ENCODE data around the gene DCPS. TPM values are rescaled to one million over a fixed set of nuclear protein-coding genes. Genes with fewer than 3 reads are reported as not detected.
"Not testable (repeated sequence)": the region's sequence is repeated elsewhere in the genome, so short reads cannot be mapped to it uniquely, and the experiment has no call there.

Gene DCPS
- total RNA-seq, 1 donor, result 6.2 TPM

GRCh38 chr11:126340960-126341606, 37.2 kb downstream of the DCPS start:
- H3K4me1 ChIP-seq (ENCODE audit: insufficient read depth, low read length), result peaks cover 37% of the 10 kb centered on the region
- no peaks in the 10 kb centered on the region for H3K27me3 ChIP-seq (ENCODE audit: insufficient read depth, low read length)
- H3K9me3 ChIP-seq (ENCODE audit: low read depth, low read length), result no peaks in the 10 kb centered on the region
- H3K4me3 ChIP-seq (ENCODE audit: low read length), result no peak overlapping the region

GRCh38 chr11:126341760-126342161, 37.9 kb downstream of the DCPS start:
- H3K4me1 ChIP-seq (ENCODE audit: insufficient read depth, low read length), result peaks cover 37% of the 10 kb centered on the region
- no peak overlapping the region for H3K4me3 ChIP-seq (ENCODE audit: low read length)

GRCh38 chr11:126343051-126343450, 39.2 kb downstream of the DCPS start:
- Histone ChIP-seq H3K9me3 (ENCODE audit: low read depth, low read length) (no peaks in the 10 kb centered on the region), H3K27me3 (ENCODE audit: insufficient read depth, low read length) (no peaks in the 10 kb centered on the region), H3K4me3 (ENCODE audit: low read length) (no peak overlapping the region), H3K4me1 (ENCODE audit: insufficient read depth, low read length) (peaks cover 33% of the 10 kb centered on the region)

More at GRCh38 chr11:126341760-126342161, 37.9 kb downstream of the DCPS start:
- Histone ChIP-seq H3K27me3 (ENCODE audit: insufficient read depth, low read length) (no peaks in the 10 kb centered on the region), H3K9me3 (ENCODE audit: low read depth, low read length) (no peaks in the 10 kb centered on the region)

GRCh38 chr11:126344141-126345080, 40.6 kb downstream of the DCPS start:
- Histone ChIP-seq H3K4me3 (ENCODE audit: low read length) (no peak overlapping the region), H3K9me3 (ENCODE audit: low read depth, low read length) (no peaks in the 10 kb centered on the region), H3K27me3 (ENCODE audit: insufficient read depth, low read length) (no peaks in the 10 kb centered on the region), H3K4me1 (ENCODE audit: insufficient read depth, low read length) (peaks cover 33% of the 10 kb centered on the region)

- H3K27me3 ChIP-seq (ENCODE audit: insufficient read depth, low read length), result no peaks in the 10 kb centered on the region
These were observed 41.4 kb downstream of the DCPS start for GRCh38 chr11:126345283-126345682.

GRCh38 chr11:126345759-126346585, 42.1 kb downstream of the DCPS start:
- H3K4me3 ChIP-seq (ENCODE audit: low read length), result no peak overlapping the region
- H3K4me1 ChIP-seq (ENCODE audit: insufficient read depth, low read length), result peaks cover 41% of the 10 kb centered on the region
- H3K27me3 ChIP-seq (ENCODE audit: insufficient read depth, low read length), result no peaks in the 10 kb centered on the region
- H3K9me3 ChIP-seq (ENCODE audit: low read depth, low read length), result no peaks in the 10 kb centered on the region

More at GRCh38 chr11:126345283-126345682, 41.4 kb downstream of the DCPS start:
- Histone ChIP-seq H3K4me3 (ENCODE audit: low read length) (no peak overlapping the region), H3K9me3 (ENCODE audit: low read depth, low read length) (no peaks in the 10 kb centered on the region), H3K4me1 (ENCODE audit: insufficient read depth, low read length) (peaks cover 34% of the 10 kb centered on the region)

- Histone ChIP-seq H3K4me3 (ENCODE audit: low read length) (no peak overlapping the region), H3K27me3 (ENCODE audit: insufficient read depth, low read length) (no peaks in the 10 kb centered on the region), H3K4me1 (ENCODE audit: insufficient read depth, low read length) (peaks cover 46% of the 10 kb centered on the region), H3K9me3 (ENCODE audit: low read depth, low read length) (no peaks in the 10 kb centered on the region)
These were observed 42.7 kb downstream of the DCPS start for GRCh38 chr11:126346586-126346940.

GRCh38 chr11:126346946-126347345, 43.1 kb downstream of the DCPS start:
- H3K9me3 ChIP-seq (ENCODE audit: low read depth, low read length); H3K27me3 ChIP-seq (ENCODE audit: insufficient read depth, low read length); H3K4me3 ChIP-seq (ENCODE audit: low read length): not testable (repeated sequence)
- peaks cover 46% of the 10 kb centered on the region for H3K4me1 ChIP-seq (ENCODE audit: insufficient read depth, low read length)

- no peaks in the 10 kb centered on the region for H3K27me3 ChIP-seq (ENCODE audit: insufficient read depth, low read length)
- peaks cover 53% of the 10 kb centered on the region for H3K4me1 ChIP-seq (ENCODE audit: insufficient read depth, low read length)
- no peaks in the 10 kb centered on the region for H3K9me3 ChIP-seq (ENCODE audit: low read depth, low read length)
- no peak overlapping the region for H3K4me3 ChIP-seq (ENCODE audit: low read length)
These were observed 44.1 kb downstream of the DCPS start for GRCh38 chr11:126347751-126348668.

- Histone ChIP-seq H3K9me3 (ENCODE audit: low read depth, low read length) (no peaks in the 10 kb centered on the region), H3K4me3 (ENCODE audit: low read length) (no peak overlapping the region), H3K27me3 (ENCODE audit: insufficient read depth, low read length) (no peaks in the 10 kb centered on the region), H3K4me1 (ENCODE audit: insufficient read depth, low read length) (peaks cover 63% of the 10 kb centered on the region)
These were observed 45.1 kb downstream of the DCPS start for GRCh38 chr11:126348806-126349582.

GRCh38 chr11:126350836-126351235, 47.0 kb downstream of the DCPS start:
- Histone ChIP-seq H3K4me1 (ENCODE audit: insufficient read depth, low read length) (peaks cover 61% of the 10 kb centered on the region), H3K27me3 (ENCODE audit: insufficient read depth, low read length) (no peaks in the 10 kb centered on the region), H3K4me3 (ENCODE audit: low read length) (no peak overlapping the region), H3K9me3 (ENCODE audit: low read depth, low read length) (no peaks in the 10 kb centered on the region)

GRCh38 chr11:126352163-126352562, 48.3 kb downstream of the DCPS start:
- no peaks in the 10 kb centered on the region for H3K9me3 ChIP-seq (ENCODE audit: low read depth, low read length)
- H3K4me3 ChIP-seq (ENCODE audit: low read length), result no peak overlapping the region
- H3K27me3 ChIP-seq (ENCODE audit: insufficient read depth, low read length), result no peaks in the 10 kb centered on the region
- peaks cover 62% of the 10 kb centered on the region for H3K4me1 ChIP-seq (ENCODE audit: insufficient read depth, low read length)

- Histone ChIP-seq H3K9me3 (ENCODE audit: low read depth, low read length) (no peaks in the 10 kb centered on the region), H3K4me1 (ENCODE audit: insufficient read depth, low read length) (peaks cover 69% of the 10 kb centered on the region), H3K4me3 (ENCODE audit: low read length) (no peak overlapping the region), H3K27me3 (ENCODE audit: insufficient read depth, low read length) (no peaks in the 10 kb centered on the region)
These were observed 49.3 kb downstream of the DCPS start for GRCh38 chr11:126352934-126353801.
